ENCODE data around the gene SLC22A16. TPM values are rescaled to one million over a fixed set of nuclear protein-coding genes. Genes with fewer than 3 reads are reported as not detected.
A peak's percentile ranks its signal among the peaks of the same experiment; 100 is the strongest.

The SLC22A16 gene
- total and polyA plus RNA-seq, 2 of the 8 experiments (the other 6 are each of a cell fraction or from before 2014, with no cell fraction given): not detected

DNA sequence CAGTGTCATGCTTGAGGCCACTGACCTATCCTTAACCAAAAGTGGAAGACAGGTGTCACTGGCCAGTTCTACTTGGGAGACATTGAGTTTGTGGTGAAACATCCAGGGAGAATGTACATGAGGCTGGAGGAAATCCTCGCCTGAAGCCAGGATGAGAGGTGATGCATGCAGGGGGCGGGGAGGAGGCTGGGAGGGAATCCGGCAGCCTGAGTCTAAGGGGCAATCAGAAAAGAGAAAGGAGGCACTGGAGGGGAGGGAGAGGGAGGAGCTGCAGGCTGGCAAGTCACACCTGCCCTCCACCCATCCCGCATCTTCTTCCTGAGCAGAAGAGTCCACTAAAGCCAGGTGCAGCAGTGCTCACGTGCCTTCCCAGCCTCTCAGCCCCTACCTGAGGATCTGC, 46.2 kb downstream of the SLC22A16 start:
- no peak overlapping the region for H3K14ac ChIP-seq (ENCODE audit: insufficient read length)
- no peak overlapping the region for H2BK120ac ChIP-seq (replicated peaks; ENCODE audit: low read depth, low read length)
- no peak overlapping the region for H4K91ac ChIP-seq (replicated peaks; ENCODE audit: insufficient read length, low read length)
- peak overlapping the region; percentile 34; the same call in 1 of the 2 replicates for H2AFZ ChIP-seq (ENCODE audit: low read length)
- H3K36me3 ChIP-seq (ENCODE audit: control insufficient read depth in 2 of 4, insufficient read depth in 4 of 4, low read length in 3 of 4): no peaks in the 10 kb centered on the region
- H4K5ac ChIP-seq (ENCODE audit: insufficient read length, low read depth, low read length): no peak overlapping the region
- no peak overlapping the region for H3K9ac ChIP-seq (replicated peaks in 1 of 4; ENCODE audit: extremely low read depth in 1 of 4, low read depth in 3 of 4, low read length in 3 of 4)
- DNase-seq (ENCODE audit: low read depth in 1 of 2, low spot score in 2 of 2) (no peak), FAIRE-seq (no peak)
- H3K27ac ChIP-seq (ENCODE audit: low read depth, low read length): no peak overlapping the region
- H3K9me3 ChIP-seq (ENCODE audit: insufficient read depth in 2 of 2, low read depth in 1 of 2, low read length in 1 of 2): no peaks in the 10 kb centered on the region
- no peaks in the 10 kb centered on the region for H4K20me1 ChIP-seq (replicated peaks in 1 of 2; ENCODE audit: control insufficient read depth in 1 of 2, insufficient read depth in 2 of 2, low read length in 2 of 2)
- no peak overlapping the region for H3K56ac ChIP-seq (replicated peaks; ENCODE audit: insufficient read length, low read depth, low read length)
- no peak for TF ChIP-seq ATF3 (IDR thresholded peaks at IDR 0.05; ENCODE audit: insufficient read depth, low read depth, low read length)
- TF ChIP-seq, protein P1, sequence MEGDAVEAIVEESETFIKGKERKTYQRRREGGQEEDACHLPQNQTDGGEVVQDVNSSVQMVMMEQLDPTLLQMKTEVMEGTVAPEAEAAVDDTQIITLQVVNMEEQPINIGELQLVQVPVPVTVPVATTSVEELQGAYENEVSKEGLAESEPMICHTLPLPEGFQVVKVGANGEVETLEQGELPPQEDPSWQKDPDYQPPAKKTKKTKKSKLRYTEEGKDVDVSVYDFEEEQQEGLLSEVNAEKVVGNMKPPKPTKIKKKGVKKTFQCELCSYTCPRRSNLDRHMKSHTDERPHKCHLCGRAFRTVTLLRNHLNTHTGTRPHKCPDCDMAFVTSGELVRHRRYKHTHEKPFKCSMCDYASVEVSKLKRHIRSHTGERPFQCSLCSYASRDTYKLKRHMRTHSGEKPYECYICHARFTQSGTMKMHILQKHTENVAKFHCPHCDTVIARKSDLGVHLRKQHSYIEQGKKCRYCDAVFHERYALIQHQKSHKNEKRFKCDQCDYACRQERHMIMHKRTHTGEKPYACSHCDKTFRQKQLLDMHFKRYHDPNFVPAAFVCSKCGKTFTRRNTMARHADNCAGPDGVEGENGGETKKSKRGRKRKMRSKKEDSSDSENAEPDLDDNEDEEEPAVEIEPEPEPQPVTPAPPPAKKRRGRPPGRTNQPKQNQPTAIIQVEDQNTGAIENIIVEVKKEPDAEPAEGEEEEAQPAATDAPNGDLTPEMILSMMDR (IDR thresholded peaks at IDR 0.05; ENCODE audit: control extremely low read depth in 1 of 3, insufficient read depth in 1 of 3, low read depth in 1 of 3, low read length in 3 of 3): no peak
- no peak for TF ChIP-seq FOSL1 (IDR thresholded peaks at IDR 0.05; ENCODE audit: insufficient read depth, low read depth, low read length)
- no peak for TF ChIP-seq CHD2 (IDR thresholded peaks at IDR 0.05; ENCODE audit: low read length)
- H3K27me3 ChIP-seq (replicated peaks in 1 of 4; ENCODE audit: control insufficient read depth in 3 of 4, extremely low read depth in 1 of 4, insufficient read depth in 3 of 4, low read length in 3 of 4): no peaks in the 10 kb centered on the region
- H3K4me1 ChIP-seq (replicated peaks in 1 of 4; ENCODE audit: control insufficient read depth in 3 of 4, insufficient read depth in 4 of 4, low read length in 3 of 4): peaks cover 0 to 2% (median 0%) of the 10 kb centered on the region in 4 experiments; a peak in 1 of 7 replicates
- H2BK5ac ChIP-seq (ENCODE audit: low read depth, low read length): 0 out of 2 replicates have a peak overlapping the region, but pooled peaks have one; percentile 2
- ChIA-PET CTCF (ENCODE audit: partially characterized antibody) (interaction anchor here (1.1 to 1.4 kb wide), 3 partner anchors 15 to 38 kb away, joined by 3 read pairs; partner anchors contain the start of gene DDO), POLR2A (ENCODE audit: partially characterized antibody) (no interaction called here)
- no peak overlapping the region for H2AK5ac ChIP-seq (ENCODE audit: low read depth, low read length)
- 0 out of 2 replicates have a peak overlapping the region, but pooled peaks have one; percentile 6 for H2BK12ac ChIP-seq (ENCODE audit: low read depth, low read length)
- peaks cover 3% of the 10 kb centered on the region; the same call in 1 of the 2 replicates for H3K23me2 ChIP-seq (ENCODE audit: low read depth, low read length)
- WGBS, 2 experiments (ENCODE audit: extremely low coverage in 1 of 2, insufficient coverage in 1 of 2, insufficient read length in 1 of 2, insufficient replicate concordance in 2 of 2, low coverage in 1 of 2, low lambda C conversion rate in 2 of 2, missing lambda C conversion rate in 1 of 2): 76% methylated on average over 4 of the region's 5 CpGs; no CpG with 5 or more reads in 1 of the 2 experiments
- H3K4me2 ChIP-seq (ENCODE audit: insufficient read depth in 1 of 2, low read depth in 2 of 2, low read length in 2 of 2): no peak overlapping the region
- no peaks in the 10 kb centered on the region for H3K79me2 ChIP-seq (ENCODE audit: control insufficient read depth in 1 of 2, insufficient read depth in 2 of 2, low read length in 2 of 2)
- H3K4me3 ChIP-seq (ENCODE audit: extremely low read depth in 1 of 4, insufficient read depth in 2 of 4, low read depth in 3 of 4, low read length in 4 of 4): no peak overlapping the region
- no peaks in the 10 kb centered on the region for H3K79me1 ChIP-seq (ENCODE audit: low read depth, low read length)
- H2BK15ac ChIP-seq (ENCODE audit: low read length): no peak overlapping the region
- no peak overlapping the region for H3K4ac ChIP-seq (replicated peaks; ENCODE audit: insufficient read length, low read depth, low read length)
- no peak overlapping the region; the same call in 1 of the 2 replicates for H3K18ac ChIP-seq (ENCODE audit: extremely low read depth, low read length)
- no peak overlapping the region for H4K8ac ChIP-seq (ENCODE audit: extremely low read depth, insufficient read depth, low read length)
- H3K23ac ChIP-seq (ENCODE audit: insufficient read length): no peak overlapping the region
- no peak overlapping the region for H2BK20ac ChIP-seq (ENCODE audit: low read length)
